Body of pancreas (tissue), 4 donors: ENCODE results near the gene MAP3K6. TPM values are rescaled to one million over a fixed set of nuclear protein-coding genes. Genes with fewer than 3 reads are reported as not detected.

Experiments
- ATAC-seq: fragments of 150-250 bp; one replicate; pipeline ENCODE4 v1.9.1; 2016
- DNase-seq, 4 donors: peaks; one replicate each; pipeline ENCODE4 v3.0.0-alpha.2; 2019
- H3K27ac ChIP-seq, 4 donors: fragments of 200-600 bp; sonication (generic); 1 replicate in 3 of 4; 2 replicates in 1 of 4; pipeline versions ENCODE4 v1.5.1 to v1.6.1; 2016 to 2019; ENCODE audit warnings: mild to moderate bottlenecking in 1 of 4, mixed read lengths in 1 of 4, moderate library complexity in 1 of 4
- H3K27me3 ChIP-seq, 2 donors: fragments of 200-600 bp; sonication (generic); one replicate each; pipeline ENCODE4 v1.6.0; 2016; ENCODE audit warnings: mild to moderate bottlenecking in 1 of 2
- H3K36me3 ChIP-seq, 2 donors: fragments of 200-600 bp; sonication (generic); replicated peaks in 1 of 2; 2 replicates each; pipeline ENCODE4 v1.5.1; 2016; ENCODE audit warnings: low read depth in 2 of 2; ENCODE audit not compliant: insufficient read depth in 1 of 2
- H3K4me1 ChIP-seq: fragments of 200-600 bp; sonication (generic); one replicate; pipeline ENCODE4 v1.6.0; 2016
- H3K4me3 ChIP-seq, 2 donors: fragments of 200-600 bp; sonication (generic); 1 replicate in 1 of 2; 2 replicates in 1 of 2; pipeline ENCODE4 v1.5.1; 2016 to 2019
- H3K9me3 ChIP-seq, 3 donors: fragments of 200-600 bp; sonication (generic); 1 replicate in 2 of 3; 2 replicates in 1 of 3; pipeline ENCODE4 v1.5.1; 2016
- CTCF ChIP-seq, 7 experiments: fragments of 450-650 bp in 4 of 7; fragments of 200-600 bp in 3 of 7; sonication (generic) in 3 of 7; IDR thresholded peaks; one replicate each; pipeline ENCODE4 v1.5.1; 2016 to 2019; ENCODE audit warnings: antibody characterized with exemption in 7 of 7
- POLR2A ChIP-seq, 3 donors: fragments of 450-650 bp; IDR thresholded peaks; one replicate each; pipeline ENCODE4 v1.6.1; 2016; ENCODE audit warnings: antibody characterized with exemption in 3 of 3, mild to moderate bottlenecking in 2 of 3
- WGBS, 2 donors: methylation state at CpG; one replicate each; pipeline ENCODE4 v1.1.5; 2017; 5-methylcytosine and 5-hydroxymethylcytosine counted together
- intact Hi-C: fragments of 100-400 bp; cut with DNase I; formaldehyde crosslinking; loops from one replicate; pipeline ENCODE4 v1.15.1; 2023
- total RNA-seq, 2 donors: library from RNA; depleted of rRNA; stranded (reverse); fragments of >200 nt; gene quantifications; one replicate each; pipeline ENCODE4 v1.1.0, GENCODE V29; 2016

MAP3K6 gene
- total RNA-seq, 2 donors from 2014 or later = 28.8 to 31.3 TPM

GRCh38 chr1:27367160-27367650 lies 444 bp upstream of the MAP3K6 start:
- no peak for DNase-seq
- Histone ChIP-seq H3K27ac (peak overlapping the region; percentile 57 to 90 (median 78)), H3K9me3 (no peaks in the 10 kb centered on the region), H3K36me3 (no peaks in the 10 kb centered on the region), H3K27me3 (no peaks in the 10 kb centered on the region), H3K4me3 (no peak overlapping the region), H3K4me1 (peaks cover 24% of the 10 kb centered on the region)
- TF ChIP-seq CTCF (IDR thresholded peaks at IDR 0.05) (no peak), POLR2A (IDR thresholded peaks at IDR 0.05) (no peak)
- intact Hi-C loops = no loop called here
- ATAC-seq = no peak
- 14 to 38% methylated on average over 1 to 8 of the region's 8 CpGs for WGBS, 2 donors

- H3K27me3 ChIP-seq = no peaks in the 10 kb centered on the region
- H3K9me3 ChIP-seq = no peaks in the 10 kb centered on the region
- peak overlapping the region; percentile 16 to 18 for H3K4me3 ChIP-seq
- 0 to 2% methylated on average over 5 to 30 of the region's 30 CpGs for WGBS, 2 donors
- ATAC-seq = peak; percentile 46
- peaks cover 24% of the 10 kb centered on the region for H3K4me1 ChIP-seq
- TF ChIP-seq CTCF (IDR thresholded peaks at IDR 0.05) (no peak), POLR2A (IDR thresholded peaks at IDR 0.05) (no peak)
- peak overlapping the region; percentile 57 to 90 (median 78) for H3K27ac ChIP-seq
- intact Hi-C loops = no loop called here
- no peaks in the 10 kb centered on the region for H3K36me3 ChIP-seq
- DNase-seq = peak; percentile 70 to 79 (median 78)
Observed at GRCh38 chr1:27366113-27366410, 699 bp downstream of the MAP3K6 start.

GRCh38 chr1:27365372-27366112 lies 1.2 kb downstream of the MAP3K6 start:
- intact Hi-C loops = no loop called here
- ATAC-seq = peak; percentile 74
- Histone ChIP-seq H3K4me1 (peaks cover 27% of the 10 kb centered on the region), H3K36me3 (no peaks in the 10 kb centered on the region), H3K27ac (peak overlapping the region; percentile 57 to 90 (median 78)), H3K9me3 (no peaks in the 10 kb centered on the region), H3K4me3 (peak overlapping the region; percentile 16 to 18), H3K27me3 (no peaks in the 10 kb centered on the region)
- TF ChIP-seq POLR2A (IDR thresholded peaks at IDR 0.05) (peak in 2 of 3 donors; percentile 68 to 69), CTCF (IDR thresholded peaks at IDR 0.05) (no peak)
- peak; percentile 86 to 89 (median 88) for DNase-seq
- 3 to 6% methylated on average over 35 to 36 of the region's 40 CpGs for whole genome bisulfite sequencing, 2 donors

GRCh38 chr1:27364696-27365371 lies 1.9 kb downstream of the MAP3K6 start:
- peaks cover 32% of the 10 kb centered on the region for H3K4me1 ChIP-seq
- no peaks in the 10 kb centered on the region for H3K27me3 ChIP-seq
- 67 to 75% methylated on average over 2 to 9 of the region's 11 CpGs for WGBS, 2 donors
- H3K27ac ChIP-seq = peak overlapping the region; percentile 57 to 90 (median 78)
- no peak overlapping the region for H3K4me3 ChIP-seq
- no peaks in the 10 kb centered on the region for H3K36me3 ChIP-seq
- no peaks in the 10 kb centered on the region for H3K9me3 ChIP-seq
- TF ChIP-seq CTCF (IDR thresholded peaks at IDR 0.05) (no peak), POLR2A (IDR thresholded peaks at IDR 0.05) (no peak)
- ATAC-seq (no peak), DNase-seq (no peak)
- intact Hi-C loops = no loop called here
